C4-2B (cell line): ENCODE data around the gene CD44.

Experiments used
- CTCF ChIP-seq: fragments of 450-650 bp; conservative IDR thresholded peaks from 2 replicates; pipeline ENCODE4 v1.5.1; 2017; ENCODE audit warnings: mild to moderate bottlenecking
- ZFX ChIP-seq: fragments of 450-650 bp; IDR thresholded peaks from 2 replicates; pipeline ENCODE4 v1.6.1; 2017

- no peak for TF ChIP-seq CTCF
- TF ChIP-seq ZFX = no peak
These were observed 20.1 kb upstream of the CD44 start for GRCh38 chr11:35118906-35119305.
